ENCODE results near the gene TYW1. TPM values are rescaled to one million over a fixed set of nuclear protein-coding genes. Genes with fewer than 3 reads are reported as not detected.
A peak's percentile ranks its signal among the peaks of the same experiment; 100 is the strongest.
"Not testable (repeated sequence)": the region's sequence is repeated elsewhere in the genome, so short reads cannot be mapped to it uniquely, and the experiment has no call there.

TYW1 gene
- total RNA-seq, 1 donor from 2014 or later, result 17.7 TPM

GRCh38 chr7:66964411-66964810, 32.2 kb upstream of the TYW1 start:
- Mint-ChIP-seq H3K36me3 (peaks cover 4% of the 10 kb centered on the region), H3K27ac (no peak overlapping the region), H3K4me1 (ENCODE audit: unreplicated experiment) (peaks cover 6% of the 10 kb centered on the region), H3K9me3 (no peaks in the 10 kb centered on the region), H3K27me3 (no peaks in the 10 kb centered on the region), H3K4me3 (peak overlapping the region; percentile 23)
- TF ChIP-seq CTCF (conservative IDR thresholded peaks at IDR 0.05), result no peak
- DNase-seq (ENCODE audit: extremely low spot score, unreplicated experiment), result no peak

- no peaks in the 10 kb centered on the region for H3K9me3 Mint-ChIP-seq
- H3K27ac Mint-ChIP-seq, result no peak overlapping the region
- no peak for TF ChIP-seq CTCF (conservative IDR thresholded peaks at IDR 0.05)
- H3K4me3 Mint-ChIP-seq, result no peak overlapping the region
- DNase-seq (ENCODE audit: extremely low spot score, unreplicated experiment), result no peak
- peaks cover 6% of the 10 kb centered on the region for H3K4me1 Mint-ChIP-seq (ENCODE audit: unreplicated experiment)
- H3K36me3 Mint-ChIP-seq, result peaks cover 4% of the 10 kb centered on the region
- no peaks in the 10 kb centered on the region for H3K27me3 Mint-ChIP-seq
These were observed 29.6 kb upstream of the TYW1 start for GRCh38 chr7:66967029-66967428.

- not testable (repeated sequence) for DNase-seq (ENCODE audit: extremely low spot score, unreplicated experiment); H3K27ac Mint-ChIP-seq; H3K4me1 Mint-ChIP-seq (ENCODE audit: unreplicated experiment); H3K36me3 Mint-ChIP-seq; H3K27me3 Mint-ChIP-seq; H3K9me3 Mint-ChIP-seq; H3K4me3 Mint-ChIP-seq
These were observed 27.6 kb upstream of the TYW1 start for GRCh38 chr7:66969001-66969400.

- Mint-ChIP-seq H3K27me3 (no peaks in the 10 kb centered on the region), H3K27ac (no peak overlapping the region), H3K36me3 (no peaks in the 10 kb centered on the region), H3K4me1 (ENCODE audit: unreplicated experiment) (no peaks in the 10 kb centered on the region), H3K9me3 (no peaks in the 10 kb centered on the region), H3K4me3 (no peak overlapping the region)
- no peak for DNase-seq (ENCODE audit: extremely low spot score, unreplicated experiment)
- no peak for TF ChIP-seq CTCF (conservative IDR thresholded peaks at IDR 0.05)
These were observed 26.3 kb upstream of the TYW1 start for GRCh38 chr7:66970310-66970709.

GRCh38 chr7:66974986-66975590, 21.5 kb upstream of the TYW1 start:
- peaks cover 5% of the 10 kb centered on the region for H3K9me3 Mint-ChIP-seq
- H3K4me1 Mint-ChIP-seq (ENCODE audit: unreplicated experiment), result no peaks in the 10 kb centered on the region
- no peak for TF ChIP-seq CTCF (conservative IDR thresholded peaks at IDR 0.05)
- no peaks in the 10 kb centered on the region for H3K27me3 Mint-ChIP-seq
- no peak overlapping the region for H3K4me3 Mint-ChIP-seq
- H3K27ac Mint-ChIP-seq, result no peak overlapping the region
- DNase-seq (ENCODE audit: extremely low spot score, unreplicated experiment), result no peak
- no peaks in the 10 kb centered on the region for H3K36me3 Mint-ChIP-seq

GRCh38 chr7:66978312-66978711, 18.3 kb upstream of the TYW1 start:
- H3K27ac Mint-ChIP-seq; H3K4me1 Mint-ChIP-seq (ENCODE audit: unreplicated experiment); DNase-seq (ENCODE audit: extremely low spot score, unreplicated experiment); H3K9me3 Mint-ChIP-seq; H3K27me3 Mint-ChIP-seq; H3K4me3 Mint-ChIP-seq; H3K36me3 Mint-ChIP-seq: not testable (repeated sequence)

GRCh38 chr7:66979013-66979412, 17.6 kb upstream of the TYW1 start:
- not testable (repeated sequence) for H3K27ac Mint-ChIP-seq; H3K4me3 Mint-ChIP-seq; H3K4me1 Mint-ChIP-seq (ENCODE audit: unreplicated experiment); DNase-seq (ENCODE audit: extremely low spot score, unreplicated experiment); H3K36me3 Mint-ChIP-seq; H3K27me3 Mint-ChIP-seq; H3K9me3 Mint-ChIP-seq

- H3K4me1 Mint-ChIP-seq (ENCODE audit: unreplicated experiment); H3K36me3 Mint-ChIP-seq; H3K9me3 Mint-ChIP-seq; DNase-seq (ENCODE audit: extremely low spot score, unreplicated experiment); H3K4me3 Mint-ChIP-seq; H3K27me3 Mint-ChIP-seq; H3K27ac Mint-ChIP-seq: not testable (repeated sequence)
These were observed 16.3 kb upstream of the TYW1 start for GRCh38 chr7:66980336-66980735.

GRCh38 chr7:66989552-66989951, 7.1 kb upstream of the TYW1 start:
- H3K4me3 Mint-ChIP-seq; H3K27me3 Mint-ChIP-seq; H3K27ac Mint-ChIP-seq; DNase-seq (ENCODE audit: extremely low spot score, unreplicated experiment); H3K9me3 Mint-ChIP-seq; H3K4me1 Mint-ChIP-seq (ENCODE audit: unreplicated experiment): not testable (repeated sequence)
- H3K36me3 Mint-ChIP-seq, result peaks cover 13% of the 10 kb centered on the region

GRCh38 chr7:66994051-66994450, 2.6 kb upstream of the TYW1 start:
- not testable (repeated sequence) for H3K4me1 Mint-ChIP-seq (ENCODE audit: unreplicated experiment); H3K9me3 Mint-ChIP-seq; DNase-seq (ENCODE audit: extremely low spot score, unreplicated experiment); H3K27me3 Mint-ChIP-seq
- peak overlapping the region; percentile 99 for H3K4me3 Mint-ChIP-seq
- H3K27ac Mint-ChIP-seq, result peak overlapping the region; percentile 100
- H3K36me3 Mint-ChIP-seq, result peaks cover 13% of the 10 kb centered on the region
